ENCODE data around the gene CYB5R4. TPM values are rescaled to one million over a fixed set of nuclear protein-coding genes. Genes with fewer than 3 reads are reported as not detected.

The CYB5R4 gene
- total and polyA plus RNA-seq, 2 of the 8 experiments (the other 6 are each of a cell fraction or from before 2014, with no cell fraction given), result 2.8 to 14.6 TPM

- H3K4me1 ChIP-seq (replicated peaks in 1 of 4; ENCODE audit: control insufficient read depth in 3 of 4, insufficient read depth in 4 of 4, low read length in 3 of 4), result no peaks in the 10 kb centered on the region; a peak in 3 of 7 replicates
- H2BK20ac ChIP-seq (ENCODE audit: low read length), result no peak overlapping the region
- H4K20me1 ChIP-seq (replicated peaks in 1 of 2; ENCODE audit: control insufficient read depth in 1 of 2, insufficient read depth in 2 of 2, low read length in 2 of 2), result no peaks in the 10 kb centered on the region
- H3K36me3 ChIP-seq (ENCODE audit: control insufficient read depth in 2 of 4, insufficient read depth in 4 of 4, low read length in 3 of 4), result no peaks in the 10 kb centered on the region; a peak in 1 of 8 replicates
- no peak overlapping the region for H4K5ac ChIP-seq (ENCODE audit: insufficient read length, low read depth, low read length)
- no peaks in the 10 kb centered on the region for H3K27me3 ChIP-seq (replicated peaks in 1 of 4; ENCODE audit: control insufficient read depth in 3 of 4, extremely low read depth in 1 of 4, insufficient read depth in 3 of 4, low read length in 3 of 4)
- POLR2A ChIA-PET (ENCODE audit: partially characterized antibody), result no interaction called here
- no peak overlapping the region for H2BK15ac ChIP-seq (ENCODE audit: low read length)
- no peak overlapping the region for H2AFZ ChIP-seq (ENCODE audit: low read length)
- H2BK5ac ChIP-seq (ENCODE audit: low read depth, low read length), result no peak overlapping the region
- no peak overlapping the region for H2AK5ac ChIP-seq (ENCODE audit: low read depth, low read length)
- no peak overlapping the region for H2BK12ac ChIP-seq (ENCODE audit: low read depth, low read length)
- CTCF ChIA-PET (ENCODE audit: partially characterized antibody), result no interaction called here
- no peak overlapping the region for H3K4ac ChIP-seq (replicated peaks; ENCODE audit: insufficient read length, low read depth, low read length)
- no peak overlapping the region for H3K27ac ChIP-seq (ENCODE audit: low read depth, low read length)
- H3K23ac ChIP-seq (ENCODE audit: insufficient read length), result no peak overlapping the region
- no peak overlapping the region for H3K4me2 ChIP-seq (ENCODE audit: insufficient read depth in 1 of 2, low read depth in 2 of 2, low read length in 2 of 2)
- H4K91ac ChIP-seq (replicated peaks; ENCODE audit: insufficient read length, low read length), result no peak overlapping the region
- H3K79me2 ChIP-seq (ENCODE audit: control insufficient read depth in 1 of 2, insufficient read depth in 2 of 2, low read length in 2 of 2), result peaks cover 0 to 36% of the 10 kb centered on the region in 2 experiments; a peak in 2 of 4 replicates
- H2BK120ac ChIP-seq (replicated peaks; ENCODE audit: low read depth, low read length), result no peak overlapping the region
- H3K79me1 ChIP-seq (ENCODE audit: low read depth, low read length), result peaks cover 4% of the 10 kb centered on the region; the same call in 1 of the 2 replicates
- no peak overlapping the region for H3K4me3 ChIP-seq (ENCODE audit: extremely low read depth in 1 of 4, insufficient read depth in 2 of 4, low read depth in 3 of 4, low read length in 4 of 4)
- 89% methylated on average over 4 of the region's 4 CpGs; no CpG with 5 or more reads in 1 of the 2 experiments for WGBS, 2 experiments (ENCODE audit: extremely low coverage in 1 of 2, insufficient coverage in 1 of 2, insufficient read length in 1 of 2, insufficient replicate concordance in 2 of 2, low coverage in 1 of 2, low lambda C conversion rate in 2 of 2, missing lambda C conversion rate in 1 of 2)
- no peaks in the 10 kb centered on the region for H3K9me3 ChIP-seq (ENCODE audit: insufficient read depth in 2 of 2, low read depth in 1 of 2, low read length in 1 of 2)
- H4K8ac ChIP-seq (ENCODE audit: extremely low read depth, insufficient read depth, low read length), result no peak overlapping the region
- H3K14ac ChIP-seq (ENCODE audit: insufficient read length), result no peak overlapping the region
- FAIRE-seq (no peak), DNase-seq (ENCODE audit: low read depth in 1 of 2, low spot score in 2 of 2) (no peak)
- no peaks in the 10 kb centered on the region for H3K23me2 ChIP-seq (ENCODE audit: low read depth, low read length)
- H3K18ac ChIP-seq (ENCODE audit: extremely low read depth, low read length), result no peak overlapping the region
- no peak overlapping the region for H3K9ac ChIP-seq (replicated peaks in 1 of 4; ENCODE audit: extremely low read depth in 1 of 4, low read depth in 3 of 4, low read length in 3 of 4)
- no peak overlapping the region for H3K56ac ChIP-seq (replicated peaks; ENCODE audit: insufficient read length, low read depth, low read length)
- TF ChIP-seq SP4 (IDR thresholded peaks at IDR 0.05; ENCODE audit: low read length) (no peak), JUND (IDR thresholded peaks at IDR 0.05; ENCODE audit: low read length) (no peak), TAF7 (optimal IDR thresholded peaks at IDR 0.05; ENCODE audit: borderline replicate concordance, low read depth, low read length) (no peak), CTCF (IDR thresholded peaks at IDR 0.05; ENCODE audit: control extremely low read depth in 1 of 3, insufficient read depth in 1 of 3, low read depth in 1 of 3, low read length in 3 of 3) (no peak), RFX5 (IDR thresholded peaks at IDR 0.05; ENCODE audit: borderline replicate concordance, low read depth, low read length) (no peak), TCF12 (IDR thresholded peaks at IDR 0.05; ENCODE audit: low read depth, low read length) (no peak), CEBPB (IDR thresholded peaks at IDR 0.05; ENCODE audit: low read depth, low read length) (no peak), GTF2F1 (IDR thresholded peaks at IDR 0.05; ENCODE audit: borderline replicate concordance, low read depth, low read length) (no peak), POU5F1 (IDR thresholded peaks at IDR 0.05; ENCODE audit: low read depth, low read length) (no peak)
- TF ChIP-seq, protein P1, sequence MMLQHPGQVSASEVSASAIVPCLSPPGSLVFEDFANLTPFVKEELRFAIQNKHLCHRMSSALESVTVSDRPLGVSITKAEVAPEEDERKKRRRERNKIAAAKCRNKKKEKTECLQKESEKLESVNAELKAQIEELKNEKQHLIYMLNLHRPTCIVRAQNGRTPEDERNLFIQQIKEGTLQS (IDR thresholded peaks at IDR 0.05; ENCODE audit: insufficient read depth, low read depth, low read length), result no peak
- TF ChIP-seq, protein P2, sequence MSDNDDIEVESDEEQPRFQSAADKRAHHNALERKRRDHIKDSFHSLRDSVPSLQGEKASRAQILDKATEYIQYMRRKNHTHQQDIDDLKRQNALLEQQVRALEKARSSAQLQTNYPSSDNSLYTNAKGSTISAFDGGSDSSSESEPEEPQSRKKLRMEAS (IDR thresholded peaks at IDR 0.05), result no peak
Measured at GRCh38 chr6:83904395-83904794, 44.9 kb downstream of the CYB5R4 start.
